ENCODE data around the gene GALNT13. TPM values are rescaled to one million over a fixed set of nuclear protein-coding genes. Genes with fewer than 3 reads are reported as not detected.

The GALNT13 gene
- total RNA-seq, 4 donors from 2014 or later: 0.16 to 11.9 (median 1.3) TPM

DNA sequence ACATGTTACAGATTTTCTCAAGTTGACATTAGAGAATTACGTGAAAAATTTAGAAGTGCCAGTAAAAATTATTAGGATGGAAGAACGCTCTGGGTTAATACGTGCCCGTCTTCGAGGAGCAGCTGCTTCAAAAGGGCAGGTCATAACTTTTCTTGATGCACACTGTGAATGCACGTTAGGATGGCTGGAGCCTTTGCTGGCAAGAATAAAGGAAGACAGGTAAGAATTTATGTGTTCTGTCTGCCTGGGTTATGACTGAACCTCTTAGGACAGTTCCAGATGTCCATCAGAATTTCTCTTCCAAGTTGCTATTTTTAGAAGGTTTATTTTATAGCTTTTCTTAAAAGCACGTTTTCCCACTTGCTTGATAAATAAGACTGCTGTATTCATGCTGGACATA lies 371.0 kb downstream of the GALNT13 start:
- no peak overlapping the region for H3K27ac ChIP-seq
- no peak for ATAC-seq
- TF ChIP-seq POLR2AphosphoS5 (IDR thresholded peaks at IDR 0.05): no peak
- TF ChIP-seq POLR2A (IDR thresholded peaks at IDR 0.05): no peak
- H3K9me3 ChIP-seq: no peaks in the 10 kb centered on the region
- no peaks in the 10 kb centered on the region for H3K4me1 ChIP-seq
- no peak overlapping the region for H3K4me3 ChIP-seq
- H3K36me3 ChIP-seq: no peaks in the 10 kb centered on the region
- H3K27me3 ChIP-seq: no peaks in the 10 kb centered on the region
- WGBS, 2 donors (ENCODE audit: low coverage in 1 of 2): 45 to 60% methylated on average over 7 of the region's 7 CpGs

DNA sequence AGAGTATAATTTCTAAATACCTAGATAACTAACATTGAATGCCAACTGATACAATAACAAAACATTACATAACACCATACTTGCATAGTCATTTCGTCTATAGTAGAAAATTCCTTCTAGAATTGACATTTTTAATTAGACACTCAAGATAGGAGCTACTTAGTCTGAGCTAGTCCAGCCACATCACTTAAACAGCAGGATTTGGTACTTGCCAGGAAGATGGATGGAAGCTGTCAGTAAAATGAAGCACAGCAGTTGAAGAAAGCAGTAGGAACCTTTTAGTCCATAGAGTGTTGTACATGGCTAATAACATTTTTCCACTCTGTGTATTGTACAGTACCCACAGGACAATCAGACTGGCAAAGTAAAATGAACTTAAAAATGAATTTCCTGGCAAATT lies 372.0 kb downstream of the GALNT13 start:
- H3K27ac ChIP-seq: no peak overlapping the region
- H3K4me1 ChIP-seq: no peaks in the 10 kb centered on the region
- 16 to 33% methylated on average over 1 of the region's 1 CpG for WGBS, 2 donors (ENCODE audit: low coverage in 1 of 2)
- ATAC-seq: no peak
- no peaks in the 10 kb centered on the region for H3K27me3 ChIP-seq
- no peak overlapping the region for H3K4me3 ChIP-seq
- no peaks in the 10 kb centered on the region for H3K9me3 ChIP-seq
- TF ChIP-seq POLR2AphosphoS5 (IDR thresholded peaks at IDR 0.05) (no peak), EP300 (IDR thresholded peaks at IDR 0.05) (no peak), POLR2A (IDR thresholded peaks at IDR 0.05) (no peak)
- TF ChIP-seq, protein P1, sequence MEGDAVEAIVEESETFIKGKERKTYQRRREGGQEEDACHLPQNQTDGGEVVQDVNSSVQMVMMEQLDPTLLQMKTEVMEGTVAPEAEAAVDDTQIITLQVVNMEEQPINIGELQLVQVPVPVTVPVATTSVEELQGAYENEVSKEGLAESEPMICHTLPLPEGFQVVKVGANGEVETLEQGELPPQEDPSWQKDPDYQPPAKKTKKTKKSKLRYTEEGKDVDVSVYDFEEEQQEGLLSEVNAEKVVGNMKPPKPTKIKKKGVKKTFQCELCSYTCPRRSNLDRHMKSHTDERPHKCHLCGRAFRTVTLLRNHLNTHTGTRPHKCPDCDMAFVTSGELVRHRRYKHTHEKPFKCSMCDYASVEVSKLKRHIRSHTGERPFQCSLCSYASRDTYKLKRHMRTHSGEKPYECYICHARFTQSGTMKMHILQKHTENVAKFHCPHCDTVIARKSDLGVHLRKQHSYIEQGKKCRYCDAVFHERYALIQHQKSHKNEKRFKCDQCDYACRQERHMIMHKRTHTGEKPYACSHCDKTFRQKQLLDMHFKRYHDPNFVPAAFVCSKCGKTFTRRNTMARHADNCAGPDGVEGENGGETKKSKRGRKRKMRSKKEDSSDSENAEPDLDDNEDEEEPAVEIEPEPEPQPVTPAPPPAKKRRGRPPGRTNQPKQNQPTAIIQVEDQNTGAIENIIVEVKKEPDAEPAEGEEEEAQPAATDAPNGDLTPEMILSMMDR (IDR thresholded peaks at IDR 0.05): no peak
- H3K36me3 ChIP-seq: no peaks in the 10 kb centered on the region

DNA sequence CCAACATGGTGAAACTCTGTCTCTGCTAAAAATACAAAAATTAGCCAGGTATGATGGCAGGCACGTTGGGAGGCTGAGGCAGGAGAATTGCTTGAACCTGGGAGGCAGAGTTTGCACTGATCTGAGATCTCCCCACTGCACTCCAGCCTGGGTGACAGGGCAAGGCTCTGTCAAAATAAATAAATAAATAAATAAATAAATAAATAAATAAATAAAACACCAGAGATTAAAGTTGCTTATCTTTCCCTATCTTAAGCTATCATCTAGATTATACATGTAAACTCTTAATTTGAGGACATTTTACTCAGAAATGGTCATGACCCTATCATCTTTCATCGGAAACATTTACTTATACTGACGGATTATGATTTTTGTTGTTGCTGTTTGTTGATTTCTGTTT lies 373.2 kb downstream of the GALNT13 start:
- no peaks in the 10 kb centered on the region for H3K36me3 ChIP-seq
- no peak overlapping the region for H3K4me3 ChIP-seq
- H3K9me3 ChIP-seq: no peaks in the 10 kb centered on the region
- no peaks in the 10 kb centered on the region for H3K4me1 ChIP-seq
- no peaks in the 10 kb centered on the region for H3K27me3 ChIP-seq
- no peak for ATAC-seq
- WGBS, 2 donors (ENCODE audit: low coverage in 1 of 2): 79 to 87% methylated on average over 2 to 3 of the region's 3 CpGs
- H3K27ac ChIP-seq: no peak overlapping the region
- TF ChIP-seq POLR2A (IDR thresholded peaks at IDR 0.05) (no peak), POLR2AphosphoS5 (IDR thresholded peaks at IDR 0.05) (no peak), EP300 (IDR thresholded peaks at IDR 0.05) (no peak)
- TF ChIP-seq, protein P1 (IDR thresholded peaks at IDR 0.05): no peak

DNA sequence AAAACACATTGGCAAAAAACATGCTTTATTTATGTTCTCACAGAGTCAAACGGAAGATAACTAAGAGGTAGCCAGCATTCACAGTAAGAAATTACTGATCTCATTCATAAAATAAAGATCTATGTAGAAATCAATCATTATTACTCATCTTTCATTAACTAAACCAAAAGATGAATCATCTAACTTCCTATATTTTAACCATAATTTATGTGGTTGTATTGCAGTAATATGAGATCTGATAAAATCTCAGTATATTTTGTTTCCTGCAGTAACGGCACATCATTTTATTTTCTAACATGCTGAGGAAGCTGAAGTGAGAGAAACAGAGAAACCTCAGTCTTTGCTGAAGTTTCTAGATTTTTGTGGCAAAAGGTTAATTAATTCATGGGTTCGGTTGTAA lies 375.8 kb downstream of the GALNT13 start:
- Histone ChIP-seq H3K4me1 (no peaks in the 10 kb centered on the region), H3K4me3 (no peak overlapping the region), H3K27me3 (no peaks in the 10 kb centered on the region), H3K27ac (no peak overlapping the region), H3K9me3 (no peaks in the 10 kb centered on the region), H3K36me3 (no peaks in the 10 kb centered on the region)
- TF ChIP-seq POLR2A (IDR thresholded peaks at IDR 0.05): no peak
- TF ChIP-seq EP300 (IDR thresholded peaks at IDR 0.05): no peak
- TF ChIP-seq, protein P1 (IDR thresholded peaks at IDR 0.05): no peak
- no peak for TF ChIP-seq POLR2AphosphoS5 (IDR thresholded peaks at IDR 0.05)
- ATAC-seq: no peak
- WGBS, 2 donors (ENCODE audit: low coverage in 1 of 2): 50 to 57% methylated on average over 3 of the region's 3 CpGs

DNA sequence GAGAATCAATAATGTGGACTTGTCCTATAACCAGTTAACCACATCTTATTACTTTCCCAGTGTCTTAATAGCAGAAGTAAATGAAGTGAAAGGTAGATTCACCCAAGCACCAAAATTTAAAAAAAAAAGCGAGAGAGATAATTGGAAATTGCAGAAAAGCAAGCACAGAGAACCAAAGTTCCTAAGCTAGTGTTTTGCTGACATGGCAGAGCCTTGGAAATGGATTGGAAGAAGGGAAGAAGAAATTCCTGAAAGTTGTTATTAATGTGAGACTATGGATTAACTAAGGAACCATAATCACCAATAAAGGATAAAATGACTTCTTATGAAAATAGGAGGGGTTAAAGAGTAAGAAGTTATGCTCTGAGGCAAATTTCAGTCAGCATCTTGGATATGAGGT lies 384.4 kb downstream of the GALNT13 start:
- Histone ChIP-seq H3K4me1 (no peaks in the 10 kb centered on the region), H3K27ac (no peak overlapping the region), H3K27me3 (no peaks in the 10 kb centered on the region), H3K36me3 (no peaks in the 10 kb centered on the region), H3K9me3 (no peaks in the 10 kb centered on the region), H3K4me3 (no peak overlapping the region)
- no peak for ATAC-seq
- WGBS, 2 donors (ENCODE audit: low coverage in 1 of 2): 93 to 100% methylated on average over 1 of the region's 1 CpG
- TF ChIP-seq, protein P1 (IDR thresholded peaks at IDR 0.05): no peak
- TF ChIP-seq POLR2AphosphoS5 (IDR thresholded peaks at IDR 0.05) (no peak), EP300 (IDR thresholded peaks at IDR 0.05) (no peak), POLR2A (IDR thresholded peaks at IDR 0.05) (no peak)

All from gastroesophageal sphincter (tissue), 4 donors.